Ectodermal cell (in vitro differentiated cells): ENCODE measurements around the gene ATXN1.

Experiments used
- H3K27ac ChIP-seq: 2 replicates; pipeline ENCODE4 v1.7.0; 2013; ENCODE audit warnings: mild to moderate bottlenecking, low read depth, low read length; ENCODE audit not compliant: insufficient read depth, poor library complexity, severe bottlenecking
- H3K27me3 ChIP-seq: 2 replicates; pipeline ENCODE4 v1.7.0; 2013; ENCODE audit warnings: mild to moderate bottlenecking, low read length; ENCODE audit not compliant: insufficient read depth, control insufficient read depth, poor library complexity, severe bottlenecking
- H3K36me3 ChIP-seq: one replicate; pipeline ENCODE4 v1.7.0; 2013; ENCODE audit warnings: low read length; ENCODE audit not compliant: control insufficient read depth, insufficient read depth
- H3K4me1 ChIP-seq: one replicate; pipeline ENCODE4 v1.7.0; 2013; ENCODE audit warnings: low read length; ENCODE audit not compliant: control insufficient read depth, insufficient read depth
- H3K4me3 ChIP-seq: 2 replicates; pipeline ENCODE4 v1.7.0; 2013; ENCODE audit warnings: low read depth, low read length, control low read depth; ENCODE audit not compliant: insufficient read depth
- H3K9me3 ChIP-seq: 2 replicates; pipeline ENCODE4 v1.7.0; 2013; ENCODE audit warnings: mild to moderate bottlenecking, low read length, moderate library complexity; ENCODE audit not compliant: control insufficient read depth
- WGBS, 2 experiments: methylation state at CpG; one replicate each; pipeline ENCODE4 v1.1.7; 2013; ENCODE audit warnings: missing lambda C conversion rate in 2 of 2; 5-methylcytosine and 5-hydroxymethylcytosine counted together

The ATXN1 gene

DNA sequence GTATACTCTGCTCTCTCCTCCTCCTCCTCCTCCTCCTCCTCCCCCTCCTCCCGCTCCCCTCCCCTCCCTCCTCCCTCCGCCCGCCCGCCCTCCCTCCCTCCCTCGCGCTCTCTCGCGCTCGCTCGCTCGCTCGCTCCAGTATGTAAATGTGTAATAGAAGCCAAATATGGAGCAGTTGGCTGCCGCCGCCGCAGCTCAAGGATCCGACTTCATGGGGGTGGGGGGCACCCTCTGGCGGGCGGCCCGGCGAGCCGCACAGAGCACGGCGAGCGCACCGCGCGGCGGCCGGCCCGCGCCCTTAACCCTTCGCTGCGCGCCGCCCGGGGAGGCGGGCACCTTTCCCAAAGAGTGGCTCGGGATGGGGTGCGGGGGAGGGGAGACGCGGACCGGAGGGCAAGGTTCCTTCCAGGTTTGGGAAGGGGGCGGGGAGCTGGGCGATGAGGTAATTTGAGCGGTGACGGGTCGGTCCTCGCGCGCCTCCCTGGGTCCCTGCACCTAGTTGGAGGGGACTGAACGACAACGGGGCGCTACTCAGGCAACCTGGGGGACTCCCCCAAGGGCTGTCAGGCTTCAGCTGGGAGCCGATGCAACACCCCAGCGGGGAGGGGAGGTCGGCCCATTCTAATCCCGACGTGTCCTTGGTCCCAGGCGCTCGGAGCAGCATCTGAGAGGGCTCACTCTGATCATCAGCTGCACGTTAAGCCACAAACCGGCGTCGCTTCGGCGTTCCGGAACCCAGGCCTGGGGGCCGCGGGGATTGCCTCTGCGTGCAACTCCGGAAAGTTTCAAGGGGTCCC, 409 bp upstream of the ATXN1 start:
- peaks cover 12% of the 10 kb centered on the region for H3K4me1 ChIP-seq
- H3K36me3 ChIP-seq: no peaks in the 10 kb centered on the region
- H3K4me3 ChIP-seq: peak overlapping the region; percentile 59
- WGBS, 2 experiments: 0% methylated on average over 63 to 65 of the region's 71 CpGs
- no peaks in the 10 kb centered on the region for H3K9me3 ChIP-seq
- H3K27me3 ChIP-seq: peaks cover 46% of the 10 kb centered on the region
- H3K27ac ChIP-seq: no peak overlapping the region

DNA sequence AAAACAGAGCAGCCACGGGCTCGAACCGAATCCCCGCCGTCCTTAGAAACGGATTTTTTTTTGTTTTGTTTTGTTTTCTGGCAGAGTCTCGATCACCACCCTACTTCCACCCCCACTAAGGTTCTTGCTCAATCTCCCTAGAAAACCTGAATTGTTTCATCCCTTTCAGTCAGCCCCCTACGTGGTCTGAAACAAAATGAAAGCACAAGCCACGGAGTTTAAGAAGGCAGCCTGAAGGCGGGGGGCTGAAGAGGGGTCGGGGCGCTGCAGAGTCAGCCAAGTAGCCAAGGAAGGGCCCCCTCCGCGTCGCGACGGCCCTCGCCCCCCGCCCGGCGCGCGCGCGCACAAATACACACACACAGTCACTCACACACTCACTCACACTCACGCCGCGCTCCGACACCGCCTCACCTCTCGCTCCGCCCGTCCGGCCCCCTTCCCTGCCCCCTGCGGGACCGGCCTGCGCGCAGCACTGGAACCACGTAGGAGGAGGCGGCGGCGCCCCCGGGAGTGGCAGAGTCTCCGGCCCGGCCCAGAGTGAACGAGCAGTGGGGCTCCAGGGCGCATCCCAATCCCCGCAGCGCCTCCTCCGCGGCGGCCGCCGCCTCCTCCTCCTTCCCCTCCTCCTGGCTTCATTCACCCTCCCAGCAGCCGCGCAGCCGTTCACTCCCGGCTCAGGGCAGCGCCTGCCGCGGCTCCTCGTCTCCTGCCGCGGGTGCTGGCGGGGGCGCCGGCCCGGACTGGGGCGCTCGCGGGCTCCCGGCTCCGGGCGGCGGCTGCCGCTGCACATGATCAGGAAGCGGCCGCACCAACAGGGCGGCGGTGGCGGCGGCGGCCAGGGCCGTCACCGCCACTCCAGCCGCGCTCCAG, 1.4 kb downstream of the ATXN1 start:
- Histone ChIP-seq H3K4me1 (peaks cover 12% of the 10 kb centered on the region), H3K36me3 (no peaks in the 10 kb centered on the region), H3K27ac (no peak overlapping the region), H3K27me3 (peaks cover 46% of the 10 kb centered on the region), H3K9me3 (no peaks in the 10 kb centered on the region), H3K4me3 (peak overlapping the region; percentile 59)
- 0% methylated on average over 81 to 87 of the region's 87 CpGs for WGBS, 2 experiments

DNA sequence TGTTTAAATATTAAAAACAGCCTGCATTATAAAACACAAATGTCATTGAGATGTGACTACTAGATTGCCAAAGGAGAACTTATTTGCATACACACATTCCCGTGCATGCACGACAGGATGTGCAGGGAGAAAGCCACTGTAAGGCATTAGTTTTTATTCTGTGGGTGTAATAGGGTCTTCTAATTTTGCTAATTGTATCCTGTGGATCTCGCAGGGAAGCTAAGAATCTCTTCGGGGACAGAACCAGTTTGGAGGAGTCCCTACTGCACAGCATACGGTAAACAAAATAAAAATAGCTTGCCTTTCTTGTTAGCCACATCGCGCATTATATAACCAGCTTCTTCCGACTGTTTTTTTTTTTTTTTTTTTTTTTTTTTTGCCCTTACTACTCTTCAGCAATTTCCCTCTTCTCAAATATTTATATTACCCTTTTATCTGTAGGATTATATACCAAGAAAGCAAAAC, 2.0 kb downstream of the ATXN1 start:
- 1 to 3% methylated on average over 8 of the region's 8 CpGs for WGBS, 2 experiments
- Histone ChIP-seq H3K4me3 (peak overlapping the region; percentile 59), H3K27ac (no peak overlapping the region), H3K4me1 (peaks cover 12% of the 10 kb centered on the region), H3K27me3 (peaks cover 46% of the 10 kb centered on the region), H3K36me3 (no peaks in the 10 kb centered on the region), H3K9me3 (no peaks in the 10 kb centered on the region)

DNA sequence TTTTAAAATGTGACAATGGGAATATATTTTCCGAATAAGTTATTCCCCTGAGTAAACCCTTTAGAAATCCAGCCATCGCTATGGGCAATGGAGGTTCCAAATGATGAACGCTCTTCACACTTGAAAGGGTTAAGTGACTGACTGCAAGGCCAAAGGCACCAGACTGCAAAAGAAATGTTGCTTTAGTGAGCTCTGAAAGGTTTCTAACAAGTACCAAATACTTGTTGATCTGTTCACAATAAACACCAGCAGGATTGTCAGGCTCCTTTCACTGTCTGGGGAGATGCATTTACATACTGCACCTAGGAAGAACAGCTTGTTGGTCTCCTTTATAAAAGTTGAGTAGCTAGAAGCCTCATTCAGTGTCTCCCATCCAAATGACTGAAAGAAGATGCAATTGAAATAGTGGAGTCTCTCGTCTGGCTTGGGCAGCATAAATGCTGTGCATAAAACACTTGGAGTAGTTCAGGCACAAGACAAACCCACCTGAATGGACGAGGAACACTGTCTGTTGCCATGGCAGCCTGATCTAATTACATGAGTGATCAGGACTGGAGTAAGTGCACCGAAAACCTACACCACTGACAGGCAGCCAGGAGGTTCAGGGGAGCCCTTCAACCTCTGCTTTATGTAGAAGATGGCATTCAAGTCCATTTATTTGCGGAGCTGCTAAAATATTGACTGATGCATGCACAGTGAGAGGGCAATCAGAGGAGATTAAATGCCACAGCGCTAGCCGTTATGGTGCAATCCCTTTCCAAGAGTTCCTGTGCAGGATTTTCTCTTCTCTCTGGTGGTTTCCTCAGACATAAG, 2.9 kb downstream of the ATXN1 start:
- H3K4me1 ChIP-seq: peaks cover 12% of the 10 kb centered on the region
- no peaks in the 10 kb centered on the region for H3K36me3 ChIP-seq
- no peak overlapping the region for H3K4me3 ChIP-seq
- H3K27ac ChIP-seq: no peak overlapping the region
- 25 to 28% methylated on average over 9 of the region's 9 CpGs for WGBS, 2 experiments
- no peaks in the 10 kb centered on the region for H3K9me3 ChIP-seq
- peaks cover 44% of the 10 kb centered on the region for H3K27me3 ChIP-seq

DNA sequence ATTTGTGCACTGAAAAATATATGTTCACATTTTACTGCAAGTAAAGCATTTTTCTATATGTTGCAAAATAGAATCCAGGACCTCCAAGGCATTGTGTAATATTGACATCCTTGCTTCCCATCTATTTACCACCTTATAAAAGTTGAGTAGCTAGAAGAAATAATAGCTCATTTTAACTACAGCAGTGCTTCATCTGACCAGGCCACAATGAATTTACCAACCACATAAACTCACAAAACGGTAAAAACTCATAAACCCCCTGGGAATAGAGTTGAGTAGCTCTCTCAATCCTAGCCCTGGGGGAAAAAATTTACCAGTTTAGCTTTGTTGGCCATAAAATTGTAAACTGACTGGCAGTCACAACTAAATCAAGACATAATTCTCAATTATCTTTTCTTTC, 3.9 kb downstream of the ATXN1 start:
- Histone ChIP-seq H3K36me3 (no peaks in the 10 kb centered on the region), H3K4me1 (peaks cover 6% of the 10 kb centered on the region), H3K4me3 (no peak overlapping the region), H3K9me3 (no peaks in the 10 kb centered on the region), H3K27me3 (peaks cover 33% of the 10 kb centered on the region), H3K27ac (no peak overlapping the region)
- 73% methylated on average over 1 of the region's 1 CpG for WGBS, 2 experiments

DNA sequence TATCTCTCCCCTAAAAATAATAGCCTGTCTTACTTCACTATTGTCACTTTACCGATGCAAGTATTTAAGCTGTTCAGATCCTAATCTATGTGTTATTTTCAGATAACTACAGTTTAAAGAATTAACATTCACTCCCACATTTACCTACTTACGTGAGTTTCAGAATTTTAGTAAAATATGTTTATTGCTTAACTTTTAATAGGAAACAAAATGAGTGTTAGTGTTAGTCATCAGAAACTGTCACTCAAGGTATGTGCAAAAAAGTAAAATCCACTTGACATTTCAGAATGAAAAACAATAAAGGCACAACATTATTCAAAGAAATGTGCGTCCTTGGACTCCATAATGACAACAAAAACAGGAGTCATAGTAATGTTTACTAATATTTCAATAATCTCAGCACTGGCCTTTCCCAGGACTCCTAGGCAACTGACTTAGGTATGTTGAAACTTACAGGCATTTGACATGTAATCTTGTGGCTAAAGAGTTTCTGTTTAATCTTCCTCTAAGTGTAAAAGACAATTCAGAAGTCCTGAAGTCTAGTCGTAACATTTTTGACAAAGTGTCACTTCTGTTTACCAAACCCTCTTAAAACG, 4.5 kb downstream of the ATXN1 start:
- 96 to 99% methylated on average over 4 of the region's 5 CpGs for WGBS, 2 experiments
- H3K27me3 ChIP-seq: peaks cover 28% of the 10 kb centered on the region
- peaks cover 6% of the 10 kb centered on the region for H3K4me1 ChIP-seq
- no peaks in the 10 kb centered on the region for H3K36me3 ChIP-seq
- H3K27ac ChIP-seq: no peak overlapping the region
- H3K9me3 ChIP-seq: no peaks in the 10 kb centered on the region
- H3K4me3 ChIP-seq: no peak overlapping the region

DNA sequence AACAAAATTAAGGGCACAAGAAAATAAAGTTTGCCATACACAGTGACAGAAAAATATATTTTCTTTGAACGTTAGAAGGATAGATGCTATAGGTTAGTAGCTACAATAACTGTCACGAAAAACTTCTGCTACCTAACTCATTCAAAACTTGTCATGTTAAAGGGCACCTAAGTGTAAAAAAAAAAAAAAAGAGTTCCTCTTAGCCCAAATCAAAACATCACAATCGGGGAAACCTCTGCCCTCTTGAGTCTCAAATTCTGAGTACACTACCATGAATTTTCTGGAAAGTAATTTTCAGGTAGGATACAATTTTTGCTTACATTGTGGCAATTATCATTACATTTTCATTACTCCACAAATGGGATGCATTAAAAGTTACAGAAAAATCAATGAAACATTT, 5.7 kb downstream of the ATXN1 start:
- H3K27ac ChIP-seq: no peak overlapping the region
- H3K27me3 ChIP-seq: peaks cover 20% of the 10 kb centered on the region
- 67 to 85% methylated on average over 1 to 3 of the region's 3 CpGs for WGBS, 2 experiments
- H3K36me3 ChIP-seq: no peaks in the 10 kb centered on the region
- peaks cover 6% of the 10 kb centered on the region for H3K4me1 ChIP-seq
- no peak overlapping the region for H3K4me3 ChIP-seq
- H3K9me3 ChIP-seq: no peaks in the 10 kb centered on the region

DNA sequence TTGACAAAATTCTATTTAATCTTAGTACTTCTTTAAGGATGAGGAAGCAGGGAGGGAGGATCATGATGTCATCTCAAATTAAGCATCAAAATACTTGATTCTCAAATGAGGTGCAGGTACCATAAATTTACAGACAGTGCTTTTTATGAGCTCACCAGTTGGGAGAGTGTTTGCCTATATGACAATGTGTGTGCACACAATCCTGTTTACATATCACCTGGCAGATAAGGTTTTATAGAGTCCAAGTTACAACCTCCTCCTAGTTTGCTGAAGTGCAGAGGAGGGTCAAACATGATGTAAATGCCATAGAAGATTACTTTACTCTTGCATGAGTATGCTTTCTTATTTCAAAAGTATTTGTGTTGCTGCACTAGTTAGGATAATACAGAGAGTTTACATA, 6.4 kb downstream of the ATXN1 start:
- H3K4me1 ChIP-seq: peaks cover 6% of the 10 kb centered on the region
- no peaks in the 10 kb centered on the region for H3K36me3 ChIP-seq
- H3K9me3 ChIP-seq: no peaks in the 10 kb centered on the region
- H3K27ac ChIP-seq: no peak overlapping the region
- H3K27me3 ChIP-seq: peaks cover 20% of the 10 kb centered on the region
- no peak overlapping the region for H3K4me3 ChIP-seq

DNA sequence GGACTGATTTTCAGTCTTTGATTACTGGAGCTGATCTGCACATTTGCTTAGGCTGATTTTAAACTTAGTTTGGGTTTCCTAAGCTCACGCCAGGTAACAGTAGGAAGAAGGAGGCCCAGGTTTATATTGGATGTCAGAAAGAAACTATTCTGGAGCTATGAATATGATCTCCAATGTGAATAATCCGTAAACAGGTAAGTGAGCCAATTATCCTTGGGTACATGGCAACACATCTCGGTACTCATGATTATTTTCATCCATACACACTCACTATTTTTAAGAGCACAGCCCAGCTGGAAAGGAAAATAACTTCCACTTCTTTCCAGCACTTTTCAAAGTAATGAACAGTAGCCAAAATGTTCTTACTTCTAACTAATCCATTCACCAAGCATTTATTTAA, 7.0 kb downstream of the ATXN1 start:
- H3K36me3 ChIP-seq: no peaks in the 10 kb centered on the region
- H3K27me3 ChIP-seq: peaks cover 15% of the 10 kb centered on the region
- H3K4me1 ChIP-seq: peaks cover 6% of the 10 kb centered on the region
- 90 to 95% methylated on average over 3 of the region's 3 CpGs for WGBS, 2 experiments
- H3K27ac ChIP-seq: no peak overlapping the region
- H3K4me3 ChIP-seq: no peak overlapping the region
- no peaks in the 10 kb centered on the region for H3K9me3 ChIP-seq
